ENCODE measurements around the gene POLR2M.

- TF ChIP-seq GATA2 (IDR thresholded peaks at IDR 0.05; ENCODE audit: low read depth, low read length) (no peak), GATA3 (IDR thresholded peaks at IDR 0.05; ENCODE audit: low read depth, low read length) (no peak)
Measured at GRCh38 chr15:57741089-57741488, 34.6 kb downstream of the POLR2M start.

Data from SH-SY5Y (cell line).